GM18868 (cell line): ENCODE data around the gene SRD5A3.

Source experiments
- ATAC-seq: cut with Tn5 transposase; IDR thresholded peaks from one replicate; pipeline ENCODE4 v1.9.1; 2021; ENCODE audit warnings: mild to moderate bottlenecking, moderate library complexity; ENCODE audit not compliant: unreplicated experiment

SRD5A3 gene

DNA sequence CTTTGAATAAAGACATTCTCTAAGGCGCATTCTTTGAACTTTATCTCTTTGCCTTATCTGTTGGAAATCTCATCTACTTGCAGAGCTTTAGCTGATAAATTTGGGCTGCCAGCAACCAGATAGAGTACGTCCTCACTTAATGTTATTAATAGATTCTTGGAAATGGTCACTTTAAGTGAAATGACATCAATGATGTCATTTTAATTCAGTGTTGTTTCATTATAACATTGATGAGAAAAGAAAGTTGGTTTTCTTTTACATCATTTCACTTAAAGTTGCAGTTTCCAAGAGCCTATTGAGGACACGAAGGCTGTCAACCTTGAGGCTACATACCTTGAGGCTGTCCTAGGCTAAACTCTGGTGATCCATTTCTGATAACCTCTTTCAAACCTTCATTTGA, 59.0 kb downstream of the SRD5A3 start:
- no peak for ATAC-seq

- no peak for ATAC-seq
Observed at GRCh38 chr4:55406545-55406944, 60.5 kb downstream of the SRD5A3 start.

- ATAC-seq: no peak
Observed at GRCh38 chr4:55407119-55407518, 61.1 kb downstream of the SRD5A3 start.

- ATAC-seq: no peak
Observed at GRCh38 chr4:55407764-55408163, 61.7 kb downstream of the SRD5A3 start.

DNA sequence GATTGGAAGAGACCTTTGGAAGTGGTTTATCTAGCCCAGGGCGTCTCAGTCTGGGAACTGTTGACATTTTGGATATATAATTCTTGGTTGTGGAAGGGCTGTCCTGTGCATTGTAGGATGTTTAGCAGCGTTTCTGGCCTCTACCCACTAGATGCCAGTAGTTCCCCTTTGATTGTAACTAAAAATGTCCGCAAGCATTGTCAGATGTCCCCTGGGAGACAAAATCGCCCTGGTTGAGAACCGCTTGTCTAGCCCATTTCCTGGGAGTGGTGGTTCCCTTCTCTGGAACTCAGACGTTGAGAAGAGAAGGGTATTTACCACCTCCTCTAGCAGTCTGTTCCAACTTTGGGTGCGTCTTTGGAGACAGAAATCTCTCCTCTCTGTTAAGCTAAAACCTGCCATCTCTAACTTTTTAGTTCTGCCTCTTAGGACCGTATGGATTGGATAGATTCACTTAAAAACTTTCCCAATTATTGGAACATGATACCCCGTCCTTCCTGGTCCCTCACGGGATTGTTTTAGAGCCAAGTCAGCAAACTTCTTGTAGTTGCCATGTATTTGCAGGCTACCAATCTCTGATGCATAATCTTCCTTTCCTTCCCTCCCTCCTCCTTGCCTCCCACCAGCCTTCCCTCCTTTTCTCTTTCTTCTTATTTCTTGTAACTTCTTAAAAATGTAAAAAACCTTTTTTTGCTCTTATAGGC, 63.6 kb downstream of the SRD5A3 start:
- peak; percentile 85 for ATAC-seq

GRCh38 chr4:55410431-55410830, 64.4 kb downstream of the SRD5A3 start:
- no peak for ATAC-seq

DNA sequence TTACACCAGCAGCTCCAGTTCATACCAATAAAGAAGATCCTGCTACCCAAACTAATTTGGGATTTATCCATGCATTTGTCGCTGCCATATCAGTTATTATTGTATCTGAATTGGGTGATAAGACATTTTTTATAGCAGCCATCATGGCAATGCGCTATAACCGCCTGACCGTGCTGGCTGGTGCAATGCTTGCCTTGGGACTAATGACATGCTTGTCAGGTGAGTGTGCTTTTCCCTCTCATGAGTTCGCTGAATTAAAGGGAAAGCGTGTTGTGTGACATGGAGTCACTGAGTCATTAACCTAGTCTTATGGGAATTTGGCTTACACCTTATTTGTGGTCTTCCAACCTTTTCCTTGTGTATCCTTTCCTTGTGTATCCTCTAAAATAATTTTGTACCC, 65.6 kb downstream of the SRD5A3 start:
- no peak for ATAC-seq

DNA sequence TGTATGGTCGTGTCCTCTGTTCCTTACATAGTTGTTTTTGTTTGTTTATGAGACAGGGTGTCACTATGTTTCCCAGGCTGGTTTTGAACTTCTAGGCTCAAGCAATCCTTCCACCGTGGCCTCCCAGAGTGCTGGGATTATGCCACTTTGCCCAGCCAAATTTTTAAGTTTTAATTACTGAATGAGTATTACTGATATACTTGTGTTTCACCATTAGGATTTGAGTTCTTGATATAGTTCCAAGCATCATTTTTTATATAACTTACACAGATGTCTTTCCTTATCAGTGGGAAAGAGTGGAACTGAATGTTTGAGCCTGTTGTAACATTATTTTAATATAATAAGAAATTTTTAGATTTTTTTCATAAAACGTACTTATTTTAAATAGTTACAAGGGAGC, 70.1 kb downstream of the SRD5A3 start:
- no peak for ATAC-seq
